GM12891 (cell line): Measurements from ENCODE around the gene SNRPD3.

Experiments
- POLR2A ChIP-seq: IDR thresholded peaks from 2 replicates; pipeline ENCODE4 v1.6.1; 2011; ENCODE audit warnings: low read depth, low read length, control low read depth
- POLR2AphosphoS5 ChIP-seq: IDR thresholded peaks from 2 replicates; pipeline ENCODE4 v1.6.1; 2011; ENCODE audit warnings: low read depth, low read length, control low read depth
- TAF1 ChIP-seq: IDR thresholded peaks from 2 replicates; pipeline ENCODE4 v1.6.1; 2011; ENCODE audit warnings: low read depth, low read length, control low read depth

GRCh38 chr22:24506802-24507438 lies 48.9 kb upstream of the SNRPD3 start:
- TF ChIP-seq POLR2A (no peak), TAF1 (no peak), POLR2AphosphoS5 (no peak)
